Activated naive CD8-positive, alpha-beta T cell treated with anti-CD3 and anti-CD28 coated beads, Interleukin-2, amount 50 U/mL, for 24 hours (primary cell): ENCODE measurements around the gene EEF2K.

ENCODE experiments used
- ATAC-seq: fragments of 150-1000 bp; cut with Tn5 transposase; one replicate; pipeline ENCODE4 v1.10.0; 2021
- DNase-seq: peaks from one replicate; pipeline ENCODE4 v3.0.0; 2021
- H3K27ac Mint-ChIP-seq: one replicate; pipeline ENCODE4 v1.8.0; 2021; ENCODE audit warnings: mild to moderate bottlenecking, mixed read lengths
- H3K27me3 Mint-ChIP-seq: one replicate; pipeline ENCODE4 v1.8.0; 2021; ENCODE audit warnings: mixed read lengths
- H3K36me3 Mint-ChIP-seq: one replicate; pipeline ENCODE4 v1.8.0; 2021; ENCODE audit warnings: low read depth, mixed read lengths
- H3K4me1 Mint-ChIP-seq: one replicate; pipeline ENCODE4 v1.8.0; 2021; ENCODE audit warnings: mixed read lengths
- H3K4me3 Mint-ChIP-seq: one replicate; pipeline ENCODE4 v1.8.0; 2021; ENCODE audit warnings: mild to moderate bottlenecking, moderate library complexity, mixed read lengths
- H3K9me3 Mint-ChIP-seq: one replicate; pipeline ENCODE4 v1.8.0; 2021; ENCODE audit warnings: mixed read lengths

EEF2K gene

DNA sequence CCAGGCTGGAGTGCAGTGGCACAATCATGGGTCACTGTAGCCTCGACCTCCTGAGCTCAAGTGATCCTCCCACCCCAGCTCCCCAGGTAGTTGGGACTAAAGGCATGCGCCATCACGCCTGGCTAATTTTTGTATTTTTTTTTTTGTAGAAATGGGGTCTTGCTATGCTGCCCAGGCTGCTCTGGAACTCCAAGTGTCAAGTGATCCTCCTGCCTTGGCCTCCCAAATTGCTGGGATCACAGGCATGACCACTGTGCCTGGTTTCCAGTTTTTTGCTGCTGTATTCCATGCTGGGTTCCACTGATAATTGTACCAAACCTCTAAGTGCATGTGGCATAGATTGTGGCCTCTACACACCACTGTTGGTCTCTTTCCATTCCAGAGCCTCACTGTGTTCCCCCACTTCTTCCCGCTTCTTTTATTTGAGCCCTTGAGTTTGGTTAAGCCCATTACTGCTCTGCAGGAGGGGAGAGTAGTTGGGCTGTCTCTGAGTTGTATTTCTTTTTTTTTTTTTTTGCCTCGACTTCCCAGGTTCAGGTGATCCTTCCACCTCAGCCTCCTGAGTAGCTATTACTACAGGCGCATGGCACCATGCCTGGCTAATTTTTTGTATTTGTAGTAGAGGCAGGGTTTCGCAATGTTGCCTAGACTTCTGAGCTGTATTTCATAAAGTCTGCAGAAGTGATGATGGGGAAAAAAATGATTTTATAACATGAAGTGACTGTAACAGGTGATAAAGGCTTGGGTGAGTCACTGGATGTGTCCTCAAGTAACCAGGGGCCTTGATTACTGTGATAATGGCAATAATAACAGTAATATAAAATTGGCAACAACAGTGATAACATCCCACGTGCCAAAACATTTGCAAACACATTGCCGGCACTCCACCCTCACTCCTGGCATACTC is 30.0 kb downstream of the EEF2K start:
- Mint-ChIP-seq H3K4me1 (peaks cover 37% of the 10 kb centered on the region), H3K36me3 (peaks cover 29% of the 10 kb centered on the region), H3K4me3 (no peak overlapping the region), H3K27me3 (no peaks in the 10 kb centered on the region), H3K27ac (no peak overlapping the region), H3K9me3 (no peaks in the 10 kb centered on the region)
- ATAC-seq (no peak), DNase-seq (no peak)

DNA sequence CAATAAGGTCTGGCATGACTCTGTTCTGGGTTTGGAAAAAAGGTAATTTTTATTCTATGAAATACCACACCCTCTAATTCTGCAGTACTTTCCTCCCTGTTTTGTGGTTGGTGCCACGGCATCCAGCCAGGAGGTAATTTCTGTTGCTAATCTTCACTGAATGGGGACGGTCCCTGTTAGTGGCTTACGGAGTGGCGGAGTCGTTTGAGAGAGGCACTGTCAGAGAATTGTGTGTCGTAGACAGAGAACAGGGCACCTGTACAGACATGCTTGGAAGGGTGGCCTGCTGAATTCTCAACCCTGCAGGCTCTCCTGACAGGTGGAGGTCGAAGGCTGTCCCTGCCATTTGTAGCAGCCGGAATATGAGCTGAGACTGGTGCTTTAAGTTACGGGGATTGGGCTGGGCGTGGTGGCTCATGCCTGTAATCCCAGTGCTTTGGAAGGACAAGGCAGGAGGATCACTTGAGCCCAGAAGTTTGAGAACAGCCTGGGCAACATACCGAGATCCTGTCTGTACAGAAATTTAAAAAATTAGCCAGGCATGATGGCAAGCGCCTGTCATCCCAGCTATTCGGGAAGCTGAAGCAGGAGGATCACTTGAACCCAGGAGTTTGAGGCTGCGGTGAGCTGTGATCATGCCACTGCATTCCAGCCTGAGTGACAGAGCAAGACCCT is 33.2 kb downstream of the EEF2K start:
- Mint-ChIP-seq H3K4me3 (no peak overlapping the region), H3K4me1 (peaks cover 29% of the 10 kb centered on the region), H3K27me3 (no peaks in the 10 kb centered on the region), H3K9me3 (no peaks in the 10 kb centered on the region), H3K36me3 (peaks cover 18% of the 10 kb centered on the region), H3K27ac (no peak overlapping the region)
- DNase-seq (no peak), ATAC-seq (peak; percentile 51)

GRCh38 chr16:22240023-22240710 is 34.1 kb downstream of the EEF2K start:
- Mint-ChIP-seq H3K27ac (peak overlapping the region; percentile 11), H3K4me3 (no peak overlapping the region), H3K27me3 (no peaks in the 10 kb centered on the region), H3K36me3 (peaks cover 19% of the 10 kb centered on the region), H3K9me3 (no peaks in the 10 kb centered on the region), H3K4me1 (peaks cover 29% of the 10 kb centered on the region)
- ATAC-seq = no peak
- no peak for DNase-seq

DNA sequence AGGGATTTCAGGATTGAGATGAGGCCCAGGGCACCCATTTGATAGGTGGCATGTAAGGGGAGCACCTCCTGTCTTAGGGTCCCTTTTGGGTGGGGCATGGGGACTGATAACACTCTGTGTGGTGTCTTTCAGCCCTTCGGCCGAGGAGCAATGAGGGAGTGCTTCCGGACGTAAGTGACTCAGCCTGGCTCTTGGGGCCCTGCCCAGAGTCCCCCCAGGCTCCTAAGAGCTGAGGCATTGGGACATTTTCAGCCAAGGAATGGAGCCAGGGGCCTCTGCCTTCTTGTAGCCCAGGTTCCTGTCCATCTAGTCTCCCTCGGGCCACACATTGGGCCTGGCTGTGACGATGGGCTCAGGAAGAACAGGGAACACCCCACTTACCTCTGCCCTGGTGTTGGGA is 44.4 kb downstream of the EEF2K start:
- ATAC-seq (no peak), DNase-seq (no peak)
- Mint-ChIP-seq H3K27ac (no peak overlapping the region), H3K36me3 (peaks cover 43% of the 10 kb centered on the region), H3K9me3 (no peaks in the 10 kb centered on the region), H3K4me3 (no peak overlapping the region), H3K27me3 (no peaks in the 10 kb centered on the region), H3K4me1 (peaks cover 2% of the 10 kb centered on the region)

DNA sequence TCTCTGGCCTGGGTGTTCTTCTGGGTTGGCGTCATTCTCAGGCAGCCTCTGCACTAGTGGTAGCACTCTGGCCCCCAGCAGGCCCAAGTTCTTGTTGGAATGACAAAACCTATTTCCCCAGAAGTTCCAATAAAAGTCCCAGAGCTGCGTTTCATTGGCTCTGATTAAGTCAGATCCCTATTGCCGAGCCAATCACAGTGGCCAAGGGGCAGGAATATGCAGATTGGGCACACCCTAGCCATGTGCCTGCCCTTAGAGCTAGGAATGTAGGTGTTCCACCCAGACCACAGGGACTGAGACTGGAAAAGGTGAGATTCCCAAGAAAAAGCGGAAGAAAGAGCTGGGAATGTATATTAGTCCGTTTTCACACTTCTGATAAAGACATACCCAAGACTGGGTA is 46.2 kb downstream of the EEF2K start:
- no peaks in the 10 kb centered on the region for H3K27me3 Mint-ChIP-seq
- no peak overlapping the region for H3K27ac Mint-ChIP-seq
- no peak overlapping the region for H3K4me3 Mint-ChIP-seq
- H3K4me1 Mint-ChIP-seq = peaks cover 2% of the 10 kb centered on the region
- DNase-seq (no peak), ATAC-seq (no peak)
- H3K9me3 Mint-ChIP-seq = no peaks in the 10 kb centered on the region
- H3K36me3 Mint-ChIP-seq = peaks cover 49% of the 10 kb centered on the region

- H3K27ac Mint-ChIP-seq = no peak overlapping the region
- peaks cover 57% of the 10 kb centered on the region for H3K36me3 Mint-ChIP-seq
- no peak overlapping the region for H3K4me3 Mint-ChIP-seq
Observed at GRCh38 chr16:22253272-22253671, 47.2 kb downstream of the EEF2K start.

GRCh38 chr16:22255335-22255734 is 49.3 kb downstream of the EEF2K start:
- Mint-ChIP-seq H3K36me3 (peaks cover 71% of the 10 kb centered on the region), H3K4me3 (no peak overlapping the region), H3K27ac (no peak overlapping the region), H3K9me3 (no peaks in the 10 kb centered on the region), H3K27me3 (no peaks in the 10 kb centered on the region), H3K4me1 (peaks cover 2% of the 10 kb centered on the region)
- DNase-seq = no peak
- ATAC-seq = no peak

More at GRCh38 chr16:22253272-22253671, 47.2 kb downstream of the EEF2K start:
- ATAC-seq = no peak
- no peak for DNase-seq
- peaks cover 2% of the 10 kb centered on the region for H3K4me1 Mint-ChIP-seq
- no peaks in the 10 kb centered on the region for H3K9me3 Mint-ChIP-seq
- H3K27me3 Mint-ChIP-seq = no peaks in the 10 kb centered on the region

- Mint-ChIP-seq H3K4me1 (peaks cover 9% of the 10 kb centered on the region), H3K36me3 (peaks cover 68% of the 10 kb centered on the region), H3K27me3 (no peaks in the 10 kb centered on the region), H3K4me3 (no peak overlapping the region), H3K9me3 (no peaks in the 10 kb centered on the region), H3K27ac (no peak overlapping the region)
- ATAC-seq = no peak
- DNase-seq = no peak
Observed at GRCh38 chr16:22257440-22257839, 51.4 kb downstream of the EEF2K start.

DNA sequence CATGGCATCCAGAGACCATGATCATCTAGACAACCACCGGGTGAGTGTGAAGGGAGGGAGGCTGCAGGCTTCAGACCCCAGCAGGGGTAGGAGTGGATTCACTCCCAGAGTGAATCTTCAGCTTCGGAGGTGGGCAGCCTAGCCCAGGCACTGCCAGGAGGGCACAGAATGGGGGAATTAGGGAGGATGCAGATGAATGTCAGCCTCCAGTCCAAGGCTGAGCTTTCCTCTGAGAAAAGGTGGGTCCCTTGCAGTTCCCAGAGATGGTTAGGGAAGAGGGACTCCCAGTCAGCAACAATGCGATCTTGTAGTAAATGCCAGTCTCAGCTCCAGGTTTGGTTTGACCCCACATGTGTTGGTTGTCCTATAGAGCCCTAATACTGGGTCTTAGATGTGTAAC is 54.4 kb downstream of the EEF2K start:
- no peak for ATAC-seq
- H3K36me3 Mint-ChIP-seq = peaks cover 44% of the 10 kb centered on the region
- H3K27me3 Mint-ChIP-seq = no peaks in the 10 kb centered on the region
- peaks cover 15% of the 10 kb centered on the region for H3K4me1 Mint-ChIP-seq
- H3K9me3 Mint-ChIP-seq = no peaks in the 10 kb centered on the region
- H3K27ac Mint-ChIP-seq = no peak overlapping the region
- no peak overlapping the region for H3K4me3 Mint-ChIP-seq
- no peak for DNase-seq

- Mint-ChIP-seq H3K36me3 (peaks cover 40% of the 10 kb centered on the region), H3K4me1 (peaks cover 15% of the 10 kb centered on the region), H3K9me3 (no peaks in the 10 kb centered on the region), H3K27ac (no peak overlapping the region), H3K27me3 (no peaks in the 10 kb centered on the region), H3K4me3 (no peak overlapping the region)
- peak; percentile 81 for ATAC-seq
- no peak for DNase-seq
Observed at GRCh38 chr16:22262460-22262859, 56.4 kb downstream of the EEF2K start.

DNA sequence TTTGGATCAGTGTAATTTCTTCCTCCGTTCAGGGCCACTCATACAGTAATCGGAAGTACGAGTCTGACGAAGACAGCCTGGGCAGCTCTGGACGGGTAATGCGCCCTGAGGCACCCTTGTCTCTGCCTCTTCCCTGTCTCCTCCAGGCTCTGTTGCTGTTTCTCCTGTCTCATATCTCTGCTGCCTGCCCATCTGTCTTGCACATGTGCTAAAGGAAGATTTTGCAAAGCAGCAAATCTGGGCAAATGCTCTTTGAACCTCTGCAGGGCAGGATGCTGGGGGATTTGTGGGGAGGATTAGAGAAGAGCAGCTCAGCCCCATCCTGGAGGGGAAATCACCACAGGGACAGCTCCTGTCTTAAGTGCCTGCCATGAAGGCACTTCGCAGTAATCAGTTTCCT is 58.7 kb downstream of the EEF2K start:
- Mint-ChIP-seq H3K27me3 (no peaks in the 10 kb centered on the region), H3K36me3 (peaks cover 28% of the 10 kb centered on the region), H3K4me3 (no peak overlapping the region), H3K4me1 (peaks cover 15% of the 10 kb centered on the region), H3K9me3 (no peaks in the 10 kb centered on the region), H3K27ac (no peak overlapping the region)
- DNase-seq (no peak), ATAC-seq (no peak)

DNA sequence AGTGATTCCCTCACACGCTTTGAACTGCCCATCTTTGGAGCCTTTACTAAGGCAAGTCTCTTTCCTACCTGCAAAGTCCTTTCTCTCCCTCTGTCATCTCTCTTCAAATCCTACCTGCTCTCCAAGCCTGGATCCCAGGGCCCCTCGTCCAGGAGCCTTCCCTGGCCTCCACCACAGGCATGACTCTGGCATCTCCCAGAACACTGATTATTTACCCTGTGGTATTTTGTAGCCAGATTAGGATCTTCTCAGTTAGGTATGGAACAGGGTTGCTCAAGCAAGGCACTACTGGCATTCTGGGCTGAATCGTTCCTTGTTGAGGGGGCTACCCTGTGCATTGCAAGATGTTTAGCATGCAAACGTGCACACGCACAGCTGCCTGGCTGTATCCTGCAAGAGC is 59.3 kb downstream of the EEF2K start:
- Mint-ChIP-seq H3K4me3 (no peak overlapping the region), H3K4me1 (peaks cover 16% of the 10 kb centered on the region), H3K27me3 (no peaks in the 10 kb centered on the region), H3K36me3 (peaks cover 24% of the 10 kb centered on the region), H3K27ac (no peak overlapping the region), H3K9me3 (no peaks in the 10 kb centered on the region)
- ATAC-seq (no peak), DNase-seq (no peak)

DNA sequence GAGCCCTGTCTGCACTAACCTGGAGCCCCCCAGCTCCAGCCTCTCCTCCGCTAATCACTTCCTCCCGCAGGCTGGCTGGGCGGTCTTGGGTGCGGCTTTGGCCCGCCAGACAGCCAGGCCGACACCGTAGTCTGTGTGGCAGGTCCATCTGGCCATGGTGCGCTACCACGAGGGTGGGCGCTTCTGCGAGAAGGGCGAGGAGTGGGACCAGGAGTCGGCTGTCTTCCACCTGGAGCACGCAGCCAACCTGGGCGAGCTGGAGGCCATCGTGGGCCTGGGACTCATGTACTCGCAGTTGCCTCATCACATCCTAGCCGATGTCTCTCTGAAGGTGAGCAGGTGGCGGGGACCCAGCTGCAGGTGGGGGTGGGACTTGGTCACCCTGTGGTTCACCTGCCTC is 60.5 kb downstream of the EEF2K start:
- no peaks in the 10 kb centered on the region for H3K27me3 Mint-ChIP-seq
- no peak overlapping the region for H3K4me3 Mint-ChIP-seq
- DNase-seq (no peak), ATAC-seq (no peak)
- H3K27ac Mint-ChIP-seq = no peak overlapping the region
- H3K9me3 Mint-ChIP-seq = no peaks in the 10 kb centered on the region
- peaks cover 20% of the 10 kb centered on the region for H3K4me1 Mint-ChIP-seq
- peaks cover 22% of the 10 kb centered on the region for H3K36me3 Mint-ChIP-seq

GRCh38 chr16:22267764-22268163 is 61.7 kb downstream of the EEF2K start:
- peaks cover 31% of the 10 kb centered on the region for H3K36me3 Mint-ChIP-seq
- DNase-seq (no peak), ATAC-seq (no peak)
- H3K27ac Mint-ChIP-seq = no peak overlapping the region
- H3K4me1 Mint-ChIP-seq = peaks cover 10% of the 10 kb centered on the region
- no peaks in the 10 kb centered on the region for H3K27me3 Mint-ChIP-seq
- no peaks in the 10 kb centered on the region for H3K9me3 Mint-ChIP-seq
- no peak overlapping the region for H3K4me3 Mint-ChIP-seq

GRCh38 chr16:22270525-22270924 is 64.4 kb downstream of the EEF2K start:
- peaks cover 5% of the 10 kb centered on the region for H3K4me1 Mint-ChIP-seq
- ATAC-seq = no peak
- H3K36me3 Mint-ChIP-seq = peaks cover 34% of the 10 kb centered on the region
- H3K27ac Mint-ChIP-seq = peak overlapping the region; percentile 68
- H3K4me3 Mint-ChIP-seq = no peak overlapping the region
- H3K27me3 Mint-ChIP-seq = no peaks in the 10 kb centered on the region
- no peaks in the 10 kb centered on the region for H3K9me3 Mint-ChIP-seq
- DNase-seq = no peak
